Activated B cell treated with CpG ODN at 0.5 μM for 24 hours (primary cell): ENCODE data around the gene C5AR2. TPM values are rescaled to one million over a fixed set of nuclear protein-coding genes. Genes with fewer than 3 reads are reported as not detected.
"Not testable (repeated sequence)": the region's sequence is repeated elsewhere in the genome, so short reads cannot be mapped to it uniquely, and the experiment has no call there.

ENCODE experiments used
- ATAC-seq: fragments of 200-7000 bp; cut with Tn5 transposase; one replicate; pipeline ENCODE4 v1.10.0; 2021; ENCODE audit warnings: low read depth, mild to moderate bottlenecking, moderate library complexity
- CTCF ChIA-PET: fragments of 350-600 bp; sonication (Branson Sonifier 250); formaldehyde crosslinking; loops from one replicate; lab custom pipeline; 2021; ENCODE audit warnings: antibody characterized with exemption; lab: Charles Lee
- POLR2A ChIA-PET: fragments of 350-600 bp; sonication (Branson Sonifier 250); formaldehyde crosslinking; loops from one replicate; lab custom pipeline; 2021; ENCODE audit warnings: antibody characterized with exemption; lab: Charles Lee
- DNase-seq: peaks from one replicate; pipeline ENCODE4 v3.0.0; 2022
- H3K27ac Mint-ChIP-seq: one replicate; pipeline ENCODE4 v1.8.0; 2020; ENCODE audit warnings: mixed read lengths
- H3K27me3 Mint-ChIP-seq: one replicate; pipeline ENCODE4 v1.8.0; 2021; ENCODE audit warnings: mixed read lengths
- H3K36me3 Mint-ChIP-seq: one replicate; pipeline ENCODE4 v1.8.0; 2021; ENCODE audit warnings: low read depth, mixed read lengths
- H3K4me1 Mint-ChIP-seq: one replicate; pipeline ENCODE4 v1.8.0; 2021; ENCODE audit warnings: mixed read lengths
- H3K4me3 Mint-ChIP-seq: one replicate; pipeline ENCODE4 v1.8.0; 2020; ENCODE audit warnings: mild to moderate bottlenecking, mixed read lengths
- H3K9me3 Mint-ChIP-seq: one replicate; pipeline ENCODE4 v1.8.0; 2020; ENCODE audit warnings: mixed read lengths
- CTCF ChIP-seq: fragments of 200-600 bp; IDR thresholded peaks from one replicate; pipeline ENCODE4 v1.8.0; 2022; ENCODE audit warnings: antibody characterized with exemption, mild to moderate bottlenecking
- intact Hi-C: fragments of 100-400 bp; cut with micrococcal nuclease; formaldehyde crosslinking; loops from one replicate; pipeline ENCODE4 v1.15.1; 2024
- total RNA-seq: library from RNA; stranded (reverse); gene quantifications from 2 replicates; pipeline ENCODE4 v1.2.3, GENCODE V29; 2022

C5AR2 gene
- total RNA-seq, 1 donor from 2014 or later, result 0.42 TPM

GRCh38 chr19:47363758-47364531 is 32.0 kb downstream of the C5AR2 start:
- H3K4me1 Mint-ChIP-seq, result no peaks in the 10 kb centered on the region
- ChIA-PET POLR2A (no interaction called here), CTCF (no interaction called here)
- no peaks in the 10 kb centered on the region for H3K27me3 Mint-ChIP-seq
- no peak overlapping the region for H3K27ac Mint-ChIP-seq
- intact Hi-C loops, result no loop called here
- H3K4me3 Mint-ChIP-seq, result no peak overlapping the region
- ATAC-seq (no peak), DNase-seq (no peak)
- no peaks in the 10 kb centered on the region for H3K9me3 Mint-ChIP-seq
- peaks cover 66% of the 10 kb centered on the region for H3K36me3 Mint-ChIP-seq
- TF ChIP-seq CTCF, result no peak

GRCh38 chr19:47365455-47365854 is 33.5 kb downstream of the C5AR2 start:
- H3K9me3 Mint-ChIP-seq, POLR2A ChIA-PET, intact Hi-C loops, H3K27ac Mint-ChIP-seq, H3K27me3 Mint-ChIP-seq, ATAC-seq, H3K4me1 Mint-ChIP-seq, H3K4me3 Mint-ChIP-seq, CTCF ChIA-PET, DNase-seq: not testable (repeated sequence)
- H3K36me3 Mint-ChIP-seq, result peaks cover 68% of the 10 kb centered on the region

GRCh38 chr19:47370045-47370611 is 38.2 kb downstream of the C5AR2 start:
- DNase-seq, result no peak
- no peaks in the 10 kb centered on the region for H3K9me3 Mint-ChIP-seq
- no peaks in the 10 kb centered on the region for H3K27me3 Mint-ChIP-seq
- no peak for TF ChIP-seq CTCF
- H3K4me1 Mint-ChIP-seq, result no peaks in the 10 kb centered on the region
- ATAC-seq, result no peak
- intact Hi-C loops, result no loop called here
- H3K4me3 Mint-ChIP-seq, result no peak overlapping the region
- H3K36me3 Mint-ChIP-seq, result peaks cover 64% of the 10 kb centered on the region
- ChIA-PET POLR2A (no interaction called here), CTCF (interaction anchor here (0.7 kb wide), 1 partner anchor 289 kb away, joined by 3 read pairs; no protein-coding TSS in a partner anchor)
- H3K27ac Mint-ChIP-seq, result no peak overlapping the region

GRCh38 chr19:47371261-47371660 is 39.3 kb downstream of the C5AR2 start:
- no peaks in the 10 kb centered on the region for H3K27me3 Mint-ChIP-seq
- ChIA-PET CTCF (no interaction called here), POLR2A (no interaction called here)
- intact Hi-C loops, result no loop called here
- no peaks in the 10 kb centered on the region for H3K9me3 Mint-ChIP-seq
- no peak overlapping the region for H3K27ac Mint-ChIP-seq
- DNase-seq (no peak), ATAC-seq (no peak)
- TF ChIP-seq CTCF, result no peak
- H3K36me3 Mint-ChIP-seq, result peaks cover 66% of the 10 kb centered on the region
- H3K4me3 Mint-ChIP-seq, result no peak overlapping the region
- no peaks in the 10 kb centered on the region for H3K4me1 Mint-ChIP-seq

- no peaks in the 10 kb centered on the region for H3K9me3 Mint-ChIP-seq
- intact Hi-C loops, result no loop called here
- H3K27me3 Mint-ChIP-seq, result no peaks in the 10 kb centered on the region
Measured at GRCh38 chr19:47372603-47373002, 40.6 kb downstream of the C5AR2 start.

More at GRCh38 chr19:47372603-47373002, 40.6 kb downstream of the C5AR2 start:
- peaks cover 68% of the 10 kb centered on the region for H3K36me3 Mint-ChIP-seq
- POLR2A ChIA-PET, result no interaction called here
- H3K4me1 Mint-ChIP-seq, result no peaks in the 10 kb centered on the region
- no peak overlapping the region for H3K4me3 Mint-ChIP-seq
- TF ChIP-seq CTCF, result no peak
- no peak overlapping the region for H3K27ac Mint-ChIP-seq
- no peak for ATAC-seq
- no peak for DNase-seq
- CTCF ChIA-PET, result no interaction called here
